Stimulated activated CD4-positive, alpha-beta T cell treated with anti-CD3 and anti-CD28 coated beads, TNF-alpha, amount 100 ng/mL, for 24 hours (primary cell): ENCODE results near the gene CAPZB.

Experiments
- DNase-seq, 3 experiments: peaks; one replicate each; pipeline ENCODE4 v3.0.0-alpha.2; 2020; ENCODE audit warnings: low read depth in 3 of 3

CAPZB gene

DNA sequence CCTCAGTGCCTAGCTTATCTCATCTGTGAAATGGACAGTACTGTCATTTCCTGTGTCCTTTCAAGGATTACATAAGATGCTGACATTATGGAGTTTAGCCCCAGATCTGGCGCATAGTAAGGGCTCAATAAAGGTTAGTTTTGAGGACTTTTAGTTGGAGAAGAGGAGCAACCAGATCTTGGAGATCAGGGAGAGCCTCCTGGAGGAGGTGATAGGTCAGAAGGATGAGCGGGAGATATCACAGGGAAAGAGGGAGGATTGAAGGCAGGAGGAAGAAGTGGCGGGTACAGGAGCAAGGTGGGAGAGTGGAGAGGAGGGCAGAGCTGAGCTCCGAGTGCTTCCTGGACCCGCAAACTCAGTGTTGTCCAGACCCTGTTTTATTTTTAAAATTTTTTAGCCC, 155.7 kb downstream of the CAPZB start:
- DNase-seq = no peak

DNA sequence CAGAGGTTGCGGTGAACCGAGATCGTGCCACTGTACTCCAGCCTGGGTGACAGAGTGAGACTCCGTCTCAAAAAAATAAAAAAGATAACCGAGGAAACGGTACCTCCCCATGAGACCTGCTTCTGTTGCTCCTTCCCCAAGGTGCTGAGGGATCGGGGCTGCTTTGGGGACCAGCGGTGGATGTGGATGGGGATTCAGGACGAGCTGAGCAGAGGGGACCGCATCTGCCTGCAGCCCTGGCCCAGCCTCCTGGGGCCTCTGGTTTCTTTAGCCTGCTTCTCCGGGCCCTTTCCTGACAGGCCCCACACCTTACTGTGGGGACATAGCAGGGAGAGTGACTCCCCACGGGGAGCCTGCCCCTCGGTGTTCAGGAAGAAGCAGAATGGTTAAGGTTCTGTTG, 156.2 kb downstream of the CAPZB start:
- DNase-seq = no peak

DNA sequence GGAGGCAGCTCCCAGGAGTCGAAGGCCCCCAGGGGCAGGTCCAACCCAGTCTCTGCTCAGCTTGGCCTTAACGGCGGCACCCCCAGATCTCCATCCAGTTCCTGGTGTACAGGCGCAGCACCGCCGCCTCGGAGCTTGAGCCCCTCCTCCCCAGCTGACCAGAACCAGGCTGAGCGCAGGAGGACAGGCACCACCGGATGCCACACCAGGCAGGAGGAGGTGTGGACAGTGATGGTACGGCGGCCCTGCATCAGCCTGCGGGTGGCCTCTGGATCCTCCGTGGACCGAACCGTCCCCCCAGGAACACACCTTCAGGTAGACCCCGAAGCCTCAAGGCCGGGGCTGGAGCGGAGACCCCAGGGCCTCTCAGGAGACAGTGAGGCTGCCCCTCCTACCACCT, 156.9 kb downstream of the CAPZB start:
- no peak for DNase-seq

DNA sequence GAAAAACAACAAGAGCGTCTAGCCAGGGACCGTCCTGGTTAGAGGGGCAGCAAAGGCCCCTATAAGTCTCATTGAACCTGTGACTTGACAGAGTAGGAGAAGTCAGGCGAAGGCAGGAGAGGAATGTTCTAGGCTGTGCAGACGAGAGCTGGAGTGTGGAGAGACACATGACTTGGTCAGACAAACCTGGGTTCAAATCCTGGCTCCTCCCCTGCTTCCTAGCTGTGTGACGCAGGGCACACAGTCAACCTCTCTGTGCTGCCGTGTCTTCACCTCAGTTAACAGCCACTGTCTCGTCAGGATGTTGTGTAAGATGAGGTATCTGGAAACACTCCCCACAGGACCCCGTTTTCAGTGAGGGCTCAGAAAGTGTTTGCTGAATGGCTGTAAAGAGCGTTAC, 157.6 kb downstream of the CAPZB start:
- no peak for DNase-seq

DNA sequence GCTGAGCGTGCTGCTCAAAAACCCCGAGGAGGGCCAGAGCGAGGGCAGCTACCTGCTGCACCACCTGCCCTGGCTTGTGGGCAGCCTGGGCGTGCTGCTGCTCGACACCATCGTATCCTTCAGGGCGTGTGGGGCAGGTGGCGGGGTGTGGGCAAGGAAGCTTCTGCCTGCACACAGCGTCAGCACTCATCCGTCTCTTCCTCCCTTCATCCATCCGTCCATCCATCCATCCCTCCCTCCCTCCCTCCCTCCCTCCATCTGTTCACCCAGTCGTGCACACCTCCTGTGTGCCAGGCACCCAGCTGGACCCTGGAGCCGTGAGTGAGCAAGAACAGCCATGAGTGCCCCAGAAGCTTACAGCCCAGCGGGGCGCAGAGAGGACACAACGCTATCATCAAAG, 158.0 kb downstream of the CAPZB start:
- no peak for DNase-seq

DNA sequence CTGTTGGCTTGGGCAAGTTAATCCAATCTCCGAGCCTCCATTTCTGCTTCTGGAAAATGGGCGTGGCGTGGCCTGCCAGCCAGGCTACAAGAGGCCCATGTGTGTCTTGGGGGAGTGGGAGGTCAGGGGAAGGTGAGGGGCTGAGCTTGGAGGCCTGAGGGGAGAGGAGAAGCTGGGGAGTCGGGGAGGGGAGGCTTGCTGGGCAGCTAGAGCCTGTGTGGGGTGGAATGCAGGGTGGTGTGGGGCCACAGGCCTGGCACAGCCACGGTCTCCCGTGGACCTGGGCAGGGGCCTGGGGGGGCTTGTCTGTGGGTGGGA, 158.6 kb downstream of the CAPZB start:
- no peak for DNase-seq

DNA sequence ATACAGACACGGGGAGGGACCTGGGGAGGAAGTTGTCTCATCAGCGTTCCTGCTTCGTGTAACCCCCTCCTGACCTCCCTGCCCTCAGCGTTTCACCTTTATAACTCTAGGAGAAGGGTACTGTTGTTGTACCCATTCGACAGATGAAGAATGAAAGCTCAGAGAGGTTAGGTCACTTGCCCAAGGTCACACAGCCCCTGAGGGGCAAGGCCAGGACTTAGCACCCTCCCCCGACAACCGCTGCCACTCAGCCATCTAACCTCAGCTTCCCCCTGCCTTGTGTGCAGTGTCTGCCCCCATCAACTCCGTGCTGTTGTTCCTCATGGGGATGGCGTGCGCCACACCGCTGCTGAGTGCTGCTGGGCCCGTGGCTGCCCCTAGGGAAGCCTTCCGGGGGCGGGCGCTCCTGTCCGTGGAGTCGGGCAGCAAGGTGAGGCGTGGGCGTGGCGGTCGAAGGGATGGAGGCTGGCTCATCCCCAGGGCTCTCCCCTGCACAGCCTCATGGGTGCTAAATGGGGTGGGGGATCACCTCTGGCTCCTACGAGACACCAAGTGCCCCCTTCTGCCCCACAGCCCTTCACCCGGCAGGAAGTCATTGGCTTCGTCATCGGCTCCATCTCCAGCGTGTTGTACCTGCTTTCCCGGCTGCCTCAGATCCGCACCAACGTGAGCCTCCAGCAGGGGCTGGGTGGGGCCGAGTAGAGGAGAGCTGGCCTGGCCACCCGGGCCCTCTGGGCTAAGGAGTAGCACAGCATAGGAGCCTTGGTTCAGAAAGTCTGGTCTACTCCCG, 159.2 kb downstream of the CAPZB start:
- no peak for DNase-seq

DNA sequence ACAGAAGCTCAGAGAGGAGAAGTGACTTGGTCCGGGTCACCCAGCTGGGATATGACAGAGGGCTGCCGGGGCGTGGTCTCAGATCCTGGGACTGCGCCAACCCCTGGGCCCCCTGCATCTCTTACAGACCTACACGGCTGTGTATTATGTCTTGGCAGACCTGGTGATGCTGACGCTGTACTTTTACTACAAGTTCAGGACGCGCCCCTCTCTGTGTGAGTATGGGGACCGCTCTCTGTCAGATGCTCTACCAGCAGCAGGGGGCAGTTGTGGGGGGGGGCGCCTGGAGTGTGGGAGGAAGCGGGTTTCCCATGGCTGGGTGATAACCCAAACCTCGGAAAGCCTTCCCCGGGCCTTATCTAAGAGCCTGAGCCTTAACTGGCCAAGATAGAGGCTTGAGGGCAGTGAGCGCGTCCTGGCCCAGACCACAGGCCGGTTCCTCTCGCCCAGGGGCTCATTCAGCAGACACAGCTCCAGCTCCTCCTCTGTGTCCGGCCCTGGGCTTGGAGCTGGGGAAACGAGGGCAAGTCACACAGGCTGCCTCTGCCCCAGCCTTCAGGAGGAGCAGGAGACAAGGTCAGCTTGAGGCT, 159.9 kb downstream of the CAPZB start:
- DNase-seq = no peak

DNA sequence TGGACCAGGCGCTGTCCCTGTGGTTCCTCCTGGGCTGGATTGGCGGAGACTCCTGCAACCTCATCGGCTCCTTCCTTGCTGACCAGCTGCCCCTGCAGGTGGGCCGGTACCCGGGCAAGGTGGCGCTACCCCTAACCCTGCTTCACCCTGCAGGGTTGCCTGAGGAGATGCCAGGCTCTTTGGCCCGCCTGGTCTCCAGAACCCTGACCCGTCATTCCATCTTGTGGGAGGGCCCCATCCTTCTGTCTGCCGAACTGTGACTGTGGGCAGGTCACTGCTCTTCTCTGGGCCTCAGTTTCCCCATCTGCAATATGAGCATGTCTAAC, 160.7 kb downstream of the CAPZB start:
- DNase-seq = no peak

DNA sequence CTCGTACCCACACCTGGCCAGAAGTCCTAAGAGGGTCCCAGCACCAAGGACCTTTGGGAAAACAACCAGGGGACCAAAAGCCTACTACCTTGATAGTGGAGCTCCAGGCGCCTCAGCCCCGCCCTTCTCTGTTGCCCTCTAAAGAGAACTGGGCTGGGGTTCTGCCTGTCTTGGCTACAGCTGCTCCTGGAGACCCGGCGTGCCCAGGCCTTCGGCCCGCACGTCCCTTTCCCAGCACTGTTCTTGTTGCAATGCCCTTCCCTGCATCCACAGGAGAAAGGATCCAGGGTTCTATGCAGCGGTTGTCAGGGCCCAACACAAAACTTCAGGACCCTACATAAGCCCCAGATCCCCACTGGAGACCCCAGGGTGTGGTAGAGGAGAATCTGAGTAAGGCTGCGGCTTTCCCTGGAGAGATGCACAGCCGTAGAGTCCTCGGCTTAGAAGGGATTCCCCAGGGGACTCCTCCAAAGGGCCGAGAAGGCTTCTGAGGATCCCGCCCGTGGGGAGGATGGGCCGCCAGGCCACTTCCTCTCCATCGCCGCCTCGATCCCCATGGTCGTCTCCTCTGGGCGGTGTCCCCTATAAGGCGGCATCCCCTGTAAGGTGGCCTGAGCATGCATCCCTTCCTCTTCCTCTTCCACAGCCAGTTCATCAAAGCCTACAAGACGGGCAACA, 161.2 kb downstream of the CAPZB start:
- DNase-seq = no peak

DNA sequence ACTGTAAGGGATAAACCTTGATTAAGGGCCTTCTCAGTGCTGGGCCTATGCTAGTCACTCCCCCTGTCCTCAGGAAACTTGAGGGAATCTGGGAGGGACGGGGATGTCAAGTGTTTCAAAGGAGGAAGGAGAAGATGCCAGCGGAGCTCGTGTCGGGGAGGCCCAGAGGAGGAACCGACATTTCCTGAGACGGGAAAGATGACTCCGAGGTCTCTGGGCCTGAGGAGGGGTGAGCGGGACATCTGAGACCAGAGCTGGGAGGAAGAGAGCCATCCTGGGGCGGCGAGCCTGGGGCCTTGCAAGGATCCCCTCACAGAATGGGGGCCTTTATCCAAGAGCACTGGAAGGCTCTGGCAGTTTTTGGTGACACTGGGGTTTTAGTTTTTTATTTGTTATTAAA, 162.9 kb downstream of the CAPZB start:
- DNase-seq = no peak

DNA sequence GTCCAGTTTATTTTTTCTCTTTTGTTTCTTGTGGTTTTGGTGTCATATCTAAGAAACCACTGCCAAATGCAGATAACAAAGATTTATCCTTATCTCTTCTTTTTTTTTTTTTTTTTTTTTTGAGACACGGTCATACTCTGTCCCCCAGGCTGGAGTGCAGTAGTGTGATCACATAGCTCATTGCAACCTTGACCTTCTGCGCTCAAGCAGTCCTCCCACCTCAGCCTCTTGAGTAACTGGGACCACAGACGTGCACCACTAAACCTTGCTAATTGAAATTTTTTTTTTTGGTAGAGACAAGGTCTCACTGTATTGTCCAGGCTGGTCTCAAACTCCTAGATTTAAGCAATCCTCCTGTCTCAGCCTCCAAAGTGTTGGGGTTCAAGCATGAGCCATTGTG, 164.3 kb downstream of the CAPZB start:
- no peak for DNase-seq

DNA sequence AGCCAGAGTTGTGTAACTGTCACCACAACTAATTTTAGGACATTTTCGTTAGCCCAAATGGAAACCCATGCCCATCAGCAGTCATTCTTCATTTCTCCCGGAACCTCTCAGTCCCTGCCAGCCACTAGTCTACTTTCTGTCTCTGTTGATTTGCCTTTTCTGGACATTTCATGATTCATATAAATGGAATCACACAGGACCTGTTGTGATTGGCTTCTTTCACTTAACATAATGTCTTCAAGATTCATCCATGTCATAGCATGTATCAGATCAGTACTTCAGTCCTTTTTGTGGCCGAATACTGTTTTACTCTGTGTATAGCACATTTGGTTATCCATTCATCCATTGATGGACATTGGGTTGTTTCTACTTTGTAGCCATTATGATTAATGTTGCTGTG, 166.1 kb downstream of the CAPZB start:
- DNase-seq = no peak

DNA sequence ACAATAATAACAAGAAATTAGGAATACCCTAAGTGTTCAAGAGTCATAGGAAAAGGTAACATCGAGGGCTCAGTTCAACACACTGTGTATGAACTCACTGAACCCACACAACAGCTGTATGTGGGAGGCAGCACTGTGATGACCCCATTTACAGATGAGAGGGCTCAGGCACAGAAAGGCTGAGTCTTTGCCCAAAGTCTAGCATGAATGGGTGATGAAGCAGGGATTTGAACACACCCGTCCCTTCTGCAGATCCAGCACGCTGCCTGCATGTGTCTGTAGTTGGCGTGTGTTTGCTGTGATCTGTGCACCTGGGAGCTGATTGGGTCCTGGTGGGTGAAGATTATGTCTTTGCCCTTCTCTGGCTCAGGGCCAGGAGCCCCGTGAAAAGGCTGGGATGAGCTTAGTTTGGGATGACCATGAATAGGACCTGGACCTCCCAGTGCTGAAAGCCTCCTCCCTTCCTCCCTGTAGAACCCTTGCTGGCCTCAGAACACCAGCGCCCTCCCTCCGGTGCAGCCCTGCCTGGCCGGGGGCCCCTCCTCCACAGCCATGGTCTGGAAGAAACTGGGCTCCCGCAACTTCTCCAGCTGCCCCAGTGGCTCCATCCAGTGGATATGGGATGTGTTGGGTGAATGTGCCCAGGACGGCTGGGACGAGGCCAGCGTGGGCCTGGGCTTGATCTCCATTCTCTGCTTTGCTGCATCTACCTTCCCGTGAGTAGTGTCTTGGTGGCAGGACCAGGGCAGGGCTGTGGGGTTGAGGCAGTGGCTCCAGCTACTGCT, 168.0 kb downstream of the CAPZB start:
- DNase-seq = no peak

DNA sequence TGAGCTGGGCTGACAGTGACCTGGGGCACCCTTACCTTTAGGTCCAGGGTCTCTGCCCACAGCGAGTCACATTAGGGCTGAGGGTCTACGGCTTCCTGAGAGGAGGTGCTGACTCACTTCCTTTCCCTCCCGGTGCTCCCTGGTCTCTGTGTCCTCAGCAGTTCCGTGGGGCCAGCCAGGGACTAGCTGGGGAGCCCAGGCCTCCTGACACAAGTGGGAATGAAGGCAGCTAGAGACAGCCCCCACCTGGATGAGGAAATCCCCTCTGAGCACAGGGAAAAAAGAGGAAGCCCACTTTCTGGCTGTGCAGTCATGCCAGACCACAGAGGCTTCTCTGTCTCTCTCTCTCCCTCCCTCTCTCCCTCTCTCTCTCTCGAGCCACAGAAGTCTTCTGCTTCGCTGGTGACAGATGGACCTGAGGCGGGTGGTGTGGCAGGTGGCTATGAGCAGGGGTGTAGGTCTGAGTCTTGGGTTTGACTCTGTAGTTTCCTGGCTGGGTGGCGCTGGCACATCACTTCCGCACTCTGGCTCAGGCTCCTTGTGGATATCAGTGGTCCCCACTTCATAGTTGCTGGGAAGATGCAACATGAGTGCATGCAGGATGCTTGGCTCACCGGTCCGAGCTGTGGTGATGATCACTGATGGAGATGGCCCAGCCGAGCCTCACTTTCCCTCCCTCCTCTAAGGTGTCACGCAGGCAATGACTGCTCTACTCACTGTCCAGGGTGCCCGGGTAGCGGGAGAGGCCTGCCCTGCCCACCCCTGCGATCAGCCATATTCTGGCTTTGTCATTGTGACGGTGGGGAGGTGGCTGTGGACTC, 169.8 kb downstream of the CAPZB start:
- no peak for DNase-seq

DNA sequence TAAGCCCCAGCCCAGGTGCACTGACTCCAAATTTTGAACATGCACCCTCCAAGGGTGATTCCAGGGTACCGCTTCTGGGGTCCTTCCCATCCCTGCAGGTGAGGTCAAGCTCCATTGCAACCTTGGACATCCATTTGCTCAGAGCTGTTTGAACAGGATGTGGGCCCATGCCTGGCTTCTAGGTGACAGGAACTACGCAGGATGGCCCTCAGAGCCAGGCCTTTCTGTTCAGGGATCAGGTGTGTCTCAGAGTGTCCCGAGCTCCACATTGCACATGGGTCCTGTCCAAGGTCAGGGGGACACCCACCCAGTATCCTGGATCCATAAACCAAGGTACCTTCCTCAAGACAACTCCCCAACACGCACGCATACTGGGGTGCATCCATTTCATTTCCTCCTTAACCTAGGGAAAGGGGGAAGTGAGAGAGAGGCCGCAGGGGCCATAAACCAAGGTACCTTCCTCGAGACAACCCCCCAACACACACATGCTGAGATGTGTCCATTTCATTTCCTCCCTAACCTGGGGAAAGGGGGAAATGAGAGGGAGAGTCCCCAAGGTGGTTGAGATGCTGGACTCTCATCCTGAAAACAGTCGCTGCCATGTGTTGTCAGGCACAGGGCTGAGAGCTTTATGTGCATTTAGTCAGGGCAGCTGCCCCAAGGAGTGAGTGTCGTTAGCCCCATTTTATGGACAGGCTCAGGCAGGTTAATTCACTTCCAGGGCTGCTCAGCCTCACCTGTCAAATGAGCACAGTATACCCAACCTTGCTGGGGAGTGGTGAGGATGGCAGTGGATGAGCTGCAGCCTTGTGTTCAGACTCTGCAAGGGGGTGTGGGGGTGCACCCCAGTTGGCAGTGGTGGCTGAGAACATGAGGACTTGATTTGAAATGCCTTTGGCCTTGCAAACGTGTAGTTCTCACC, 171.1 kb downstream of the CAPZB start:
- DNase-seq = no peak

DNA sequence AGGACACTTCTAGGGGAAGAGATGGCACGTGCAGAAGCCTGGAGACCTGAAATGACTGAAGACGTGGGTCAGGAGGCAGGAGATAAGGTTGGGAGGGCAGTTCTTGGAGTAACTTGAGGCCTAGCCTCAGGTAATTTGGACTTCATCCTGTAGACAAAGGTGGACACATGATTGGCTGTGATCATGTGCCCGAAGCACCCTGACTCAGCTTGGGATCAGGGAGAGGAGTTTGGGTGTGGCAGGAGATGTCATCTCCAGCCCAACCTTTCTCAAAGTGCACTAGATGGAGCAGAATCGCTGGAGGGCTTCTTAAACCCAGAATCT, 171.7 kb downstream of the CAPZB start:
- DNase-seq = no peak

DNA sequence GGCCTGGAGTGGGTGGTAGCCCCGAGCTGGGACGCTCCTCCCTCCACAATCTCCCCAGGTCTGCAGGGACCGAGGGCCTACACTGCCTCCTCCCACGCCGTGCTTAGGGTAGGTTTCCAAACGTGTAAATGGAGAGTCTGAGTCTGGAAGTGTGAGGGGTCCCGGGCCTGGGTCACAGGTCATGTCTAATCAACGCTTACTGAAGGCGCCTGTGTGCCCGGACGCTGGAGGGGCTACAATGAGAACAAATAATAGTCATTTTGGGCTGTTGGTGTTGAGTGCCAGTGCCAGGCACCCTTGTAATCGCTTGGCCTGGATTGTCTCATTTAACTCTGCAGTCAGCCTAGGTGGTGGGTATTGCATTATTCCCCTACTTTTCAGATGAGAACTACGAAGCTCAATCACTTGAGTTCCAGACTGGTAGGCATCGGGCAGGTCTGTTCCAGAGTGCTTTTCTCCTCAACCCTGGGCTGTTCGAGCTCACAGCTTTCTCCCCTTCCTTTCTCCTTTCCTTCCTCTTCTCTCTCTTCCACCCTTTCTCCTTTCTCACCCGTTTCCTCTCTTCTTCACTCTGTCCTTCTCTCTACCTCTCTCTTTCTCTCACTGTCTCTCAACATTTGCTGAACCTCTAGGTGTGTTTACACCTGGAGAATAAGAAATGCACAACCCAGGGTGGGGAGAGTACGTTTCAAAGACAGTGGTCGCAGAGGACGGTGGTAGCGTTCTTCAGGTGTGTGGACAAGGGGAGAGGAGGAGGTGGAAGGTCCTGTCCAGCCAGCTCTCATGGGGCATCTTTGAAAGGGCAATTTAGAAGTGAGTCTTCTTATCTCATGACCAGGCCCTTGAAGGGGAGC, 172.3 kb downstream of the CAPZB start:
- no peak for DNase-seq

DNA sequence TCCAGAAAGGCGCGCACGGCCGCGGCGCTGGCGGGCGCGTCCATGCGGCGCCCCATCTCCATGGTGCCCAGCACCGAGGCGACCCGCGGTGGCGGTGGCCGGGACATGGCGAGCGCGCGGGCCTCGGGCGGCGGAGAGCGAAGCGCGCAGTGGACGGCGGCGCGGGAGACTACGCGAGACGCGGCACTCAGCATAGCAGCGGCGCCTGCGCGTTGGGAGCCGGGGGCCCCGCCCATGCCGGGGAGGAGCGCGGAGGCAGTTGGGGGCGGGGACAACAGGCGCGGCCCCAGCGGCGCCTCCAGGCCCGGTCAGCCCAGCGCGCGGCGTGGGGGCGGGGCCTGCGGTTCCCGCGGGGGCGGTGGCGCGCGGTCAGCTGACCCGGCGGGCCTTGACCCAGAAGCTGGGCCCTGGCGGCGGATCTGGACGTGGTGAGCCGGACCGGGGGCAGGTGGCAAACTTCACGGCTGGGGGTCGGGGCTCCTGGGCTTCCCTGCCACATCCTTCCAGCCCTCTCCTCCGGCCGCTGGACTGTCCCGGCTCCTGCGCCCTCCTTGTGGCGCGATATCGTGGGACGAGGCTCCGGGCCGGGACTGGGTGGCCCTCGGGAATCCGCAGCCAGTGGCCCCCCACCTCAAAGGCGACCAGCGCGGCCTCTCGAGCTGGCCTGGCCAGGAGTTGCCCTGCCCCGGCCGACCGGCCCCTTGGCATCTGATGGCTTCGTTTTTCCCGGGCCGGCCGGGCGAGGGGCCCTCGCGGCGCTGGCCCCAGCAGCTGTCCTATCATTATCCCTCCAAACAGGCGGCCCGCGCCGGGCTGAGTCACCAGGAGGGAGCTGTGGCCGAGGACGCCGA, 173.2 kb downstream of the CAPZB start, which contains the start of the genes AKR7A2 and SLC66A1:
Gene AKR7A2 (minus strand): TSS at position 214 of the 851 bp plus-strand sequence. CDS start 20 bp downstream, at position 194.
Gene SLC66A1 (plus strand): TSS at position 396 of the 851 bp plus-strand sequence. CDS start 5,352 bp downstream, outside the sequence.
- peak; percentile 71 to 88 (median 78) for DNase-seq
